Measurements from ENCODE around the gene PHACTR1.
"Not testable (repeated sequence)": the region's sequence is repeated elsewhere in the genome, so short reads cannot be mapped to it uniquely, and the experiment has no call there.

PHACTR1 gene

GRCh38 chr6:13152764-13153163, 436.2 kb downstream of the PHACTR1 start:
- H3K27ac ChIP-seq (ENCODE audit: low read length), result no peak overlapping the region
- peak overlapping the region; percentile 10 for H3K4me3 ChIP-seq (ENCODE audit: low read length)
- H3K27me3 ChIP-seq (ENCODE audit: insufficient read depth, low read length), result no peaks in the 10 kb centered on the region
- no peaks in the 10 kb centered on the region for H3K9me3 ChIP-seq (ENCODE audit: insufficient read depth, low read depth, low read length)
- H3K9ac ChIP-seq (ENCODE audit: low read depth, low read length), result no peak overlapping the region; the same call in 1 of the 2 replicates
- peaks cover 23% of the 10 kb centered on the region; the same call in 1 of the 2 replicates for H3K4me1 ChIP-seq (ENCODE audit: insufficient read depth, low read length)
- no peaks in the 10 kb centered on the region for H3K36me3 ChIP-seq (ENCODE audit: insufficient read depth, low read depth, low read length)

GRCh38 chr6:13156381-13156780, 439.8 kb downstream of the PHACTR1 start:
- no peaks in the 10 kb centered on the region for H3K27me3 ChIP-seq (ENCODE audit: insufficient read depth, low read length)
- no peaks in the 10 kb centered on the region for H3K36me3 ChIP-seq (ENCODE audit: insufficient read depth, low read depth, low read length)
- H3K4me3 ChIP-seq (ENCODE audit: low read length), result no peak overlapping the region
- peaks cover 13% of the 10 kb centered on the region; the same call in 1 of the 2 replicates for H3K4me1 ChIP-seq (ENCODE audit: insufficient read depth, low read length)
- H3K9me3 ChIP-seq (ENCODE audit: insufficient read depth, low read depth, low read length), result no peaks in the 10 kb centered on the region
- no peak overlapping the region for H3K9ac ChIP-seq (ENCODE audit: low read depth, low read length)
- no peak overlapping the region for H3K27ac ChIP-seq (ENCODE audit: low read length)

DNA sequence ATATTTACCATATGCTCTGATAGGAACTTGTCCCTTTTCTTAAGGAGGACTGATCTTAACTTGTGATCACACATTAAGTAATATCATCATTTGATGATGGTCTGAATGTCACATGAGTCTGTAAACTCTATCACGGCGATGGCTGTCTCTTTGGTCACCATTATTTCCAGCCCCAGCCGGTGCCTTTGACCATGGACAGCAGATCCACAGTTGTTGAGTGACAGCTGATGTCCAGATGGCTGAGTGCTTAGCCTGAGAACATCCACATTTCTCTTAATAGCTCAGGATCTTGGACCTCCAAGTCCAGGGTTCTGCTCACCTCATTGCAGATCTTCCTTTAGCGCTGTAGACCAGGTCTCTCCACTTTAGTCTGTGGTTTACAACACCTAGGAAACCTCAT, 440.7 kb downstream of the PHACTR1 start:
- H3K36me3 ChIP-seq (ENCODE audit: insufficient read depth, low read depth, low read length), result no peaks in the 10 kb centered on the region
- H3K4me3 ChIP-seq (ENCODE audit: low read length), result no peak overlapping the region
- no peak overlapping the region for H3K9ac ChIP-seq (ENCODE audit: low read depth, low read length)
- H3K9me3 ChIP-seq (ENCODE audit: insufficient read depth, low read depth, low read length), result no peaks in the 10 kb centered on the region
- H3K4me1 ChIP-seq (ENCODE audit: insufficient read depth, low read length), result peaks cover 12% of the 10 kb centered on the region; the same call in 1 of the 2 replicates
- no peak overlapping the region for H3K27ac ChIP-seq (ENCODE audit: low read length)
- no peaks in the 10 kb centered on the region for H3K27me3 ChIP-seq (ENCODE audit: insufficient read depth, low read length)

DNA sequence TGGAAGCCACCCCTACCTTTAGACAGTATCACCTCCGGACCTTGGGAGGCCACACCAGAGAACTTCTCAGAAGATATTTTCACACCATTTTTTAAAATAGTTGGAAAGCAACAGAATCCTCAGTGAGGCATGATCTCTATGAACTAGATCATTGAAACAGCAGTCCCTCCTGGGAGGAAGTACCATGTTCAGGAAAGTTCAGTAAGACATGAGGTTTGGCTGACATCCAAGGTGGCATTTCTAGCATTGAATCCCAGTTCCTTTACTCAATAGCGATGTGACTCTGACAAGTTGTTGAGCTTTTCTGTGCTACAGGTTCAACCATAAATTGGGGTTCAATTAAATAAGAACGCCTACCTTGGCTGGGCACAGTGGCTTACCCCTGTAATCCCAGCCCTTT, 442.7 kb downstream of the PHACTR1 start:
- Histone ChIP-seq H3K4me1 (ENCODE audit: insufficient read depth, low read length) (no peaks in the 10 kb centered on the region), H3K27me3 (ENCODE audit: insufficient read depth, low read length) (no peaks in the 10 kb centered on the region), H3K36me3 (ENCODE audit: insufficient read depth, low read depth, low read length) (no peaks in the 10 kb centered on the region), H3K9ac (ENCODE audit: low read depth, low read length) (no peak overlapping the region), H3K4me3 (ENCODE audit: low read length) (no peak overlapping the region), H3K9me3 (ENCODE audit: insufficient read depth, low read depth, low read length) (no peaks in the 10 kb centered on the region), H3K27ac (ENCODE audit: low read length) (no peak overlapping the region)

- not testable (repeated sequence) for H3K9me3 ChIP-seq (ENCODE audit: insufficient read depth, low read depth, low read length); H3K4me1 ChIP-seq (ENCODE audit: insufficient read depth, low read length); H3K27me3 ChIP-seq (ENCODE audit: insufficient read depth, low read length); H3K27ac ChIP-seq (ENCODE audit: low read length); H3K4me3 ChIP-seq (ENCODE audit: low read length); H3K36me3 ChIP-seq (ENCODE audit: insufficient read depth, low read depth, low read length); H3K9ac ChIP-seq (ENCODE audit: low read depth, low read length)
Measured at GRCh38 chr6:13159822-13160221, 443.3 kb downstream of the PHACTR1 start.

DNA sequence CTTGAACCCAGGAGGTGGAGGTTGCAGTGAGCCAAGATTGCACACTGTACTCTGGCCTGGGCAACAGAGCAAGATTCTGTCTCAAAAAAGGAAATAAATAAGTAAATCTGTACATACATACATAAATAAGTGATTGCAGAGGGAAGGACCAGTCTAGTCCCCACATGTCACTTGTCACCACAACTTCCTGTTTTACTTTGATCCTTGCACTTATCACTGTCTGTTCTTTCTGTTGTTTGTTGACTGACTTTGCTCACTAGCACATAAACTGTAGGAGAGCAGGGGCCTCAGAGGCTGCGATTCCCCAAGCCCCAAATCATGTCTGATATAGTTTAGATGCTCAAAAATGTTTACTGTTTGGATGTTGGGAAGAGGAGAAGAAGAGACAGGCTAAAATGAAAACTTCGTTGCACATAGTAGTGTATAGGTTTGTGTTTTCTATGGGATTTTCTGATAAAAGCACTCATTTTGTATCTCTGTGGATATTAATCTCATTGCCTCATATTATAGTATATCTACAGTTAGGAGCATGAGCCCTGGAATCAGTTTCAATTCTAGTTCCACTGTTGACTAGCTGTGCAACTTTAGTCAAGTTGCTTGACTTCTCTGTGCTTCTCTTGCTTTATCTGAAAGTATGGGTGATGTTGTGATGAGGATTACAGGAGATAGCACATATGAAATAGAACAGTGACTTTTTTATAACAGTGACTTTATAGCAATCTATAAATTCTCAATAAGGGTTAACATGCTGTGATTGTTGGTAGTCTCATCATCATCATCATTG, 446.8 kb downstream of the PHACTR1 start:
- Histone ChIP-seq H3K4me1 (ENCODE audit: insufficient read depth, low read length) (no peaks in the 10 kb centered on the region; the same call in 1 of the 2 replicates), H3K9ac (ENCODE audit: low read depth, low read length) (no peak overlapping the region), H3K27ac (ENCODE audit: low read length) (no peak overlapping the region), H3K36me3 (ENCODE audit: insufficient read depth, low read depth, low read length) (no peaks in the 10 kb centered on the region), H3K4me3 (ENCODE audit: low read length) (no peak overlapping the region), H3K27me3 (ENCODE audit: insufficient read depth, low read length) (no peaks in the 10 kb centered on the region), H3K9me3 (ENCODE audit: insufficient read depth, low read depth, low read length) (no peaks in the 10 kb centered on the region)

GRCh38 chr6:13164291-13164690, 447.7 kb downstream of the PHACTR1 start:
- Histone ChIP-seq H3K9me3 (ENCODE audit: insufficient read depth, low read depth, low read length) (no peaks in the 10 kb centered on the region), H3K27ac (ENCODE audit: low read length) (no peak overlapping the region), H3K36me3 (ENCODE audit: insufficient read depth, low read depth, low read length) (no peaks in the 10 kb centered on the region), H3K9ac (ENCODE audit: low read depth, low read length) (no peak overlapping the region), H3K4me3 (ENCODE audit: low read length) (no peak overlapping the region), H3K27me3 (ENCODE audit: insufficient read depth, low read length) (no peaks in the 10 kb centered on the region), H3K4me1 (ENCODE audit: insufficient read depth, low read length) (no peaks in the 10 kb centered on the region; the same call in 1 of the 2 replicates)

DNA sequence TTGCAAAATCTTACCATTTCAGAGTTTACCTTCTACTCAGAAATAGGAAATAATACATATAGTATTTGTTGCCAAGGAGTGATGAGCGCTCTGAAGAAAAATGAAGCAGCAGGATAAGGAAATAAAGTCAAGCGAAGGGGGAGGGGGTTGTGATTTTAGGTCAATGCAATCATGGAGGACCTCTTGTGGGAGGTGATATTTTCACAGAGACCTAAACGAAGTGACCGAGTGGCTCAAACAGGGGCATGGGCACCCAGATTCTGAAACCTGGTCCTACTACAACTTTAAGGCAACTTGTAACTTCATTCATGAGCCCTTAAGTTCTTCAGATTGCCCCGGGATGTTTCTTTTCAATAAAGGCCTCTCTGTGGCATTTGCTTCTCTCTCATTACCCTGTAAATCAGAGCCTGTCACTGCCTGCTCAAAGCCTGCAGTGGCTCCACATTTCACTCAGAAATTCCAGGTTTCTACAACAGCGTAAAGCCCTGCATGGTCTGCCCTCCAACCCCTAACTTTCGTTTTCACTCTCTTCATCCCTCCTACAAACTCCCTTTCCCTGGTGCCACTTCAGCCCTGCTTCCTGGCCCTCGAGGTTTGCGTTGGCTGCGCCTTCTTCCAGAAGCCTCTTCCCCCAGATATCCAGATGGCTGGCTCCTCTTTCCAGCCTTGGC, 449.1 kb downstream of the PHACTR1 start:
- H3K27ac ChIP-seq (ENCODE audit: low read length), result no peak overlapping the region
- H3K4me1 ChIP-seq (ENCODE audit: insufficient read depth, low read length), result no peaks in the 10 kb centered on the region; the same call in 1 of the 2 replicates
- H3K9me3 ChIP-seq (ENCODE audit: insufficient read depth, low read depth, low read length), result no peaks in the 10 kb centered on the region
- no peaks in the 10 kb centered on the region for H3K36me3 ChIP-seq (ENCODE audit: insufficient read depth, low read depth, low read length)
- no peak overlapping the region for H3K9ac ChIP-seq (ENCODE audit: low read depth, low read length)
- no peak overlapping the region for H3K4me3 ChIP-seq (ENCODE audit: low read length)
- H3K27me3 ChIP-seq (ENCODE audit: insufficient read depth, low read length), result no peaks in the 10 kb centered on the region

- Histone ChIP-seq H3K27ac (ENCODE audit: low read length) (no peak overlapping the region), H3K9ac (ENCODE audit: low read depth, low read length) (no peak overlapping the region), H3K27me3 (ENCODE audit: insufficient read depth, low read length) (no peaks in the 10 kb centered on the region), H3K4me3 (ENCODE audit: low read length) (no peak overlapping the region), H3K9me3 (ENCODE audit: insufficient read depth, low read depth, low read length) (no peaks in the 10 kb centered on the region), H3K4me1 (ENCODE audit: insufficient read depth, low read length) (no peaks in the 10 kb centered on the region; the same call in 1 of the 2 replicates), H3K36me3 (ENCODE audit: insufficient read depth, low read depth, low read length) (no peaks in the 10 kb centered on the region)
Measured at GRCh38 chr6:13166269-13166668, 449.7 kb downstream of the PHACTR1 start.

GRCh38 chr6:13166916-13167315, 450.3 kb downstream of the PHACTR1 start:
- Histone ChIP-seq H3K27ac (ENCODE audit: low read length) (no peak overlapping the region), H3K27me3 (ENCODE audit: insufficient read depth, low read length) (no peaks in the 10 kb centered on the region), H3K4me3 (ENCODE audit: low read length) (no peak overlapping the region), H3K9ac (ENCODE audit: low read depth, low read length) (no peak overlapping the region), H3K9me3 (ENCODE audit: insufficient read depth, low read depth, low read length) (no peaks in the 10 kb centered on the region), H3K36me3 (ENCODE audit: insufficient read depth, low read depth, low read length) (no peaks in the 10 kb centered on the region), H3K4me1 (ENCODE audit: insufficient read depth, low read length) (no peaks in the 10 kb centered on the region; the same call in 1 of the 2 replicates)

DNA sequence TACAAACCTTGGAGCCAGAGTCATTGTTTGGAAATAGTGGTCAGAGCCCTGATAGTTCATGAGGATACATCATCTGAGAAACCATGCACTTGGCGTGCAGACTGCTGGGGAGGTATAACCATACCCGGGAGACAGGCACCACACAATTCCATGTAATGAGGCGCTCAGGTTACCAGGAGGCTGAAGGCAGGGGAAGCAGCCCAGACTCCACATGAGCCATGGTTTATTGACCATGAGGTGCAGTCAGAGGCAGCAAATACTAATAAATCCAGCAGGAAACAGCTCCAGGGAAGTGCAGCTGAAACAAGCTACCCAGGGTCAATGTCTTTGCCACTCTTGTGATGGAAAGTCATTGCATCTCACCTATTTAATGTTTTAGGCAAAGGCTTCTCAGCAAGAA, 455.7 kb downstream of the PHACTR1 start:
- H3K27me3 ChIP-seq (ENCODE audit: insufficient read depth, low read length), result no peaks in the 10 kb centered on the region
- peaks cover 29% of the 10 kb centered on the region; the same call in 1 of the 2 replicates for H3K4me1 ChIP-seq (ENCODE audit: insufficient read depth, low read length)
- H3K9ac ChIP-seq (ENCODE audit: low read depth, low read length), result no peak overlapping the region

GRCh38 chr6:13175087-13175486, 458.5 kb downstream of the PHACTR1 start:
- Histone ChIP-seq H3K27me3 (ENCODE audit: insufficient read depth, low read length) (no peaks in the 10 kb centered on the region), H3K9me3 (ENCODE audit: insufficient read depth, low read depth, low read length) (no peaks in the 10 kb centered on the region), H3K36me3 (ENCODE audit: insufficient read depth, low read depth, low read length) (no peaks in the 10 kb centered on the region), H3K4me1 (ENCODE audit: insufficient read depth, low read length) (peaks cover 29% of the 10 kb centered on the region; the same call in 1 of the 2 replicates), H3K9ac (ENCODE audit: low read depth, low read length) (no peak overlapping the region), H3K27ac (ENCODE audit: low read length) (no peak overlapping the region), H3K4me3 (ENCODE audit: low read length) (no peak overlapping the region)

More for the DNA sequence above, 455.7 kb downstream of the PHACTR1 start:
- Histone ChIP-seq H3K4me3 (ENCODE audit: low read length) (no peak overlapping the region), H3K36me3 (ENCODE audit: insufficient read depth, low read depth, low read length) (no peaks in the 10 kb centered on the region), H3K27ac (ENCODE audit: low read length) (no peak overlapping the region), H3K9me3 (ENCODE audit: insufficient read depth, low read depth, low read length) (no peaks in the 10 kb centered on the region)
